Measurements from ENCODE around the gene DUSP16.

Gene DUSP16

GRCh38 chr12:12481631-12482030, 81.0 kb downstream of the DUSP16 start:
- intact Hi-C loops (cut with DNase I; ENCODE audit: low total_unique reads): no loop called here
- Histone ChIP-seq H3K27me3 (no peaks in the 10 kb centered on the region), H3K27ac (no peak overlapping the region), H3K9me3 (no peaks in the 10 kb centered on the region), H3K4me3 (no peak overlapping the region), H3K36me3 (peaks cover 17 to 67% (median 31%) of the 10 kb centered on the region in 3 donors), H3K4me1 (no peaks in the 10 kb centered on the region)
- DNase-seq: no peak
- no peak for TF ChIP-seq CTCF (IDR thresholded peaks at IDR 0.05)

GRCh38 chr12:12480074-12480473, 82.6 kb downstream of the DUSP16 start:
- no peaks in the 10 kb centered on the region for H3K9me3 ChIP-seq
- H3K4me1 ChIP-seq: no peaks in the 10 kb centered on the region
- no peak for TF ChIP-seq CTCF (IDR thresholded peaks at IDR 0.05)
- H3K27me3 ChIP-seq: no peaks in the 10 kb centered on the region
- peaks cover 17 to 67% (median 37%) of the 10 kb centered on the region in 3 donors for H3K36me3 ChIP-seq
- intact Hi-C loops (cut with DNase I; ENCODE audit: low total_unique reads): no loop called here
- DNase-seq: no peak
- no peak overlapping the region for H3K4me3 ChIP-seq
- no peak overlapping the region for H3K27ac ChIP-seq

GRCh38 chr12:12477532-12477890, 85.2 kb downstream of the DUSP16 start:
- no peaks in the 10 kb centered on the region for H3K27me3 ChIP-seq
- TF ChIP-seq CTCF (IDR thresholded peaks at IDR 0.05): no peak
- no peaks in the 10 kb centered on the region for H3K4me1 ChIP-seq
- H3K36me3 ChIP-seq: peaks cover 17 to 72% (median 34%) of the 10 kb centered on the region in 3 donors
- no peak overlapping the region for H3K27ac ChIP-seq
- H3K4me3 ChIP-seq: no peak overlapping the region
- no peak for DNase-seq
- H3K9me3 ChIP-seq: no peaks in the 10 kb centered on the region
- intact Hi-C loops (cut with DNase I; ENCODE audit: low total_unique reads): no loop called here

- Histone ChIP-seq H3K4me1 (no peaks in the 10 kb centered on the region), H3K27me3 (no peaks in the 10 kb centered on the region), H3K36me3 (peaks cover 17 to 69% (median 31%) of the 10 kb centered on the region in 3 donors), H3K9me3 (no peaks in the 10 kb centered on the region), H3K4me3 (no peak overlapping the region), H3K27ac (no peak overlapping the region)
- intact Hi-C loops (cut with DNase I; ENCODE audit: low total_unique reads): no loop called here
- no peak for TF ChIP-seq CTCF (IDR thresholded peaks at IDR 0.05)
- DNase-seq: no peak
These were observed 85.7 kb downstream of the DUSP16 start for GRCh38 chr12:12476857-12477531.

GRCh38 chr12:12474931-12475795, 87.5 kb downstream of the DUSP16 start:
- no peaks in the 10 kb centered on the region for H3K27me3 ChIP-seq
- TF ChIP-seq CTCF (IDR thresholded peaks at IDR 0.05): no peak
- DNase-seq: no peak
- H3K4me3 ChIP-seq: no peak overlapping the region
- no peaks in the 10 kb centered on the region for H3K4me1 ChIP-seq
- H3K36me3 ChIP-seq: peaks cover 17 to 58% (median 31%) of the 10 kb centered on the region in 3 donors
- intact Hi-C loops (cut with DNase I; ENCODE audit: low total_unique reads): no loop called here
- H3K9me3 ChIP-seq: no peaks in the 10 kb centered on the region
- H3K27ac ChIP-seq: no peak overlapping the region
